Measurements from ENCODE around the gene PCDHGA6. TPM values are rescaled to one million over a fixed set of nuclear protein-coding genes. Genes with fewer than 3 reads are reported as not detected.
"Not testable (repeated sequence)": the region's sequence is repeated elsewhere in the genome, so short reads cannot be mapped to it uniquely, and the experiment has no call there.

The PCDHGA6 gene
- total RNA-seq, 1 donor from 2014 or later = 0.41 TPM

GRCh38 chr5:141328231-141328630, 45.5 kb upstream of the PCDHGA6 start:
- Histone ChIP-seq H3K9ac (ENCODE audit: low read length) (no peak overlapping the region), H3K36me3 (ENCODE audit: insufficient read depth, low read length) (no peaks in the 10 kb centered on the region), H3K4me3 (ENCODE audit: insufficient read depth, low read depth, low read length) (no peak overlapping the region), H3K9me3 (ENCODE audit: insufficient read depth, low read depth, low read length) (peaks cover 25% of the 10 kb centered on the region), H4K20me1 (ENCODE audit: insufficient read depth, low read length) (no peaks in the 10 kb centered on the region), H3K27ac (ENCODE audit: low read depth, low read length) (no peak overlapping the region), H3K79me2 (ENCODE audit: insufficient read depth, low read length) (no peaks in the 10 kb centered on the region), H3K27me3 (ENCODE audit: insufficient read depth, low read length) (no peaks in the 10 kb centered on the region), H3K4me1 (ENCODE audit: insufficient read depth, low read length) (no peaks in the 10 kb centered on the region), H3K4me2 (ENCODE audit: low read length) (no peak overlapping the region), H2AFZ (ENCODE audit: low read depth, low read length) (no peak overlapping the region)
- TF ChIP-seq EZH2 (IDR thresholded peaks at IDR 0.05; ENCODE audit: insufficient read depth, low read length) (no peak), CTCF (IDR thresholded peaks at IDR 0.05; ENCODE audit: insufficient read depth, low read depth, low read length) (no peak)
- Mint-ChIP-seq H3K4me1 (ENCODE audit: low read depth, unreplicated experiment) (no peaks in the 10 kb centered on the region), H3K9me3 (ENCODE audit: unreplicated experiment) (peaks cover 10% of the 10 kb centered on the region), H3K27ac (ENCODE audit: unreplicated experiment) (no peak overlapping the region), H3K36me3 (ENCODE audit: low read depth, unreplicated experiment) (no peaks in the 10 kb centered on the region), H3K4me3 (ENCODE audit: unreplicated experiment) (no peak overlapping the region), H3K27me3 (ENCODE audit: low read depth, unreplicated experiment) (no peaks in the 10 kb centered on the region)
- no peak for DNase-seq (ENCODE audit: low read depth)
- FAIRE-seq = no peak

GRCh38 chr5:141330299-141331080, 43.2 kb upstream of the PCDHGA6 start, which contains the start of gene PCDHGA1:
Gene PCDHGA1, plus strand, starts transcription at chr5:141330514.
- DNase-seq (ENCODE audit: low read depth) (no peak), FAIRE-seq (no peak)
- no peaks in the 10 kb centered on the region for H3K4me1 ChIP-seq (ENCODE audit: insufficient read depth, low read length)
- Mint-ChIP-seq H3K4me1 (ENCODE audit: low read depth, unreplicated experiment) (no peaks in the 10 kb centered on the region), H3K4me3 (ENCODE audit: unreplicated experiment) (no peak within 1 kb of the TSS), H3K27me3 (ENCODE audit: low read depth, unreplicated experiment) (no peaks in the 10 kb centered on the region), H3K9me3 (ENCODE audit: unreplicated experiment) (peaks cover 16% of the 10 kb centered on the region), H3K36me3 (ENCODE audit: low read depth, unreplicated experiment) (no peaks in the 10 kb centered on the region), H3K27ac (ENCODE audit: unreplicated experiment) (no peak within 1 kb of the TSS)
- H3K9ac ChIP-seq (ENCODE audit: low read length) = peak within 1 kb of the TSS; percentile 39
- no peaks in the 10 kb centered on the region for H4K20me1 ChIP-seq (ENCODE audit: insufficient read depth, low read length)
- H3K36me3 ChIP-seq (ENCODE audit: insufficient read depth, low read length) = no peaks in the 10 kb centered on the region
- peak within 1 kb of the TSS; percentile 33 for H3K4me3 ChIP-seq (ENCODE audit: insufficient read depth, low read depth, low read length)
- peak within 1 kb of the TSS; percentile 74 for H3K4me2 ChIP-seq (ENCODE audit: low read length)
- H3K27ac ChIP-seq (ENCODE audit: low read depth, low read length) = no peak within 1 kb of the TSS
- peaks cover 28% of the 10 kb centered on the region for H3K9me3 ChIP-seq (ENCODE audit: insufficient read depth, low read depth, low read length)
- no peaks in the 10 kb centered on the region for H3K79me2 ChIP-seq (ENCODE audit: insufficient read depth, low read length)
- H2AFZ ChIP-seq (ENCODE audit: low read depth, low read length) = peak within 1 kb of the TSS; percentile 27
- no peaks in the 10 kb centered on the region for H3K27me3 ChIP-seq (ENCODE audit: insufficient read depth, low read length)
- TF ChIP-seq EZH2 (IDR thresholded peaks at IDR 0.05; ENCODE audit: insufficient read depth, low read length) = no peak
- peak; percentile 51 for TF ChIP-seq CTCF (IDR thresholded peaks at IDR 0.05; ENCODE audit: insufficient read depth, low read depth, low read length)

GRCh38 chr5:141332571-141332970, 41.1 kb upstream of the PCDHGA6 start:
- H3K27me3 ChIP-seq (ENCODE audit: insufficient read depth, low read length); FAIRE-seq; H3K4me1 ChIP-seq (ENCODE audit: insufficient read depth, low read length); H3K79me2 ChIP-seq (ENCODE audit: insufficient read depth, low read length); H2AFZ ChIP-seq (ENCODE audit: low read depth, low read length); H3K27me3 Mint-ChIP-seq (ENCODE audit: low read depth, unreplicated experiment); H3K4me3 ChIP-seq (ENCODE audit: insufficient read depth, low read depth, low read length); DNase-seq (ENCODE audit: low read depth); H3K4me1 Mint-ChIP-seq (ENCODE audit: low read depth, unreplicated experiment); H3K9ac ChIP-seq (ENCODE audit: low read length); H3K4me3 Mint-ChIP-seq (ENCODE audit: unreplicated experiment); H3K27ac Mint-ChIP-seq (ENCODE audit: unreplicated experiment); H4K20me1 ChIP-seq (ENCODE audit: insufficient read depth, low read length); H3K27ac ChIP-seq (ENCODE audit: low read depth, low read length); H3K4me2 ChIP-seq (ENCODE audit: low read length); H3K36me3 Mint-ChIP-seq (ENCODE audit: low read depth, unreplicated experiment); H3K36me3 ChIP-seq (ENCODE audit: insufficient read depth, low read length): not testable (repeated sequence)
- H3K9me3 Mint-ChIP-seq (ENCODE audit: unreplicated experiment) = peaks cover 14% of the 10 kb centered on the region
- H3K9me3 ChIP-seq (ENCODE audit: insufficient read depth, low read depth, low read length) = peaks cover 28% of the 10 kb centered on the region

Data from astrocyte (in vitro differentiated cells and primary cell).